HAP-1 (cell line): ENCODE results near the gene TRPM7.
"Not testable (repeated sequence)": the region's sequence is repeated elsewhere in the genome, so short reads cannot be mapped to it uniquely, and the experiment has no call there.

ENCODE experiments used
- DNase-seq, 2 experiments: peaks; one replicate each; pipeline ENCODE4 v3.0.0-alpha.2; 2016 to 2020; ENCODE audit warnings: low spot score in 2 of 2
- H3K27me3 ChIP-seq: fragments of 250-450 bp; sonication (Bioruptor Pico); 2 replicates; pipeline ENCODE4 v1.5.1; 2020; ENCODE audit warnings: low read depth, mild to moderate bottlenecking, moderate library complexity
- H3K36me3 ChIP-seq: fragments of 250-450 bp; sonication (Bioruptor Pico); replicated peaks from 2 replicates; pipeline ENCODE4 v1.5.1; 2020; ENCODE audit warnings: mild to moderate bottlenecking
- H3K4me1 ChIP-seq: fragments of 250-450 bp; sonication (Bioruptor Pico); 2 replicates; pipeline ENCODE4 v1.5.1; 2020; ENCODE audit warnings: mild to moderate bottlenecking
- H3K4me3 ChIP-seq: fragments of 250-450 bp; sonication (Bioruptor Pico); 2 replicates; pipeline ENCODE4 v1.5.1; 2020; ENCODE audit warnings: mild to moderate bottlenecking, moderate library complexity
- H3K9me3 ChIP-seq: fragments of 250-450 bp; sonication (Bioruptor Pico); 2 replicates; pipeline ENCODE4 v1.5.1; 2020; ENCODE audit warnings: mild to moderate bottlenecking, moderate library complexity
- in situ Hi-C: fragments of 300-500 bp; cut with MboI; formaldehyde crosslinking; loops from 3 replicates; pipeline ENCODE4 v1.14.3; 2020; ENCODE audit warnings: low sequenced_read_pairs, inconsistent platforms, mixed read lengths

TRPM7 gene, protein sequence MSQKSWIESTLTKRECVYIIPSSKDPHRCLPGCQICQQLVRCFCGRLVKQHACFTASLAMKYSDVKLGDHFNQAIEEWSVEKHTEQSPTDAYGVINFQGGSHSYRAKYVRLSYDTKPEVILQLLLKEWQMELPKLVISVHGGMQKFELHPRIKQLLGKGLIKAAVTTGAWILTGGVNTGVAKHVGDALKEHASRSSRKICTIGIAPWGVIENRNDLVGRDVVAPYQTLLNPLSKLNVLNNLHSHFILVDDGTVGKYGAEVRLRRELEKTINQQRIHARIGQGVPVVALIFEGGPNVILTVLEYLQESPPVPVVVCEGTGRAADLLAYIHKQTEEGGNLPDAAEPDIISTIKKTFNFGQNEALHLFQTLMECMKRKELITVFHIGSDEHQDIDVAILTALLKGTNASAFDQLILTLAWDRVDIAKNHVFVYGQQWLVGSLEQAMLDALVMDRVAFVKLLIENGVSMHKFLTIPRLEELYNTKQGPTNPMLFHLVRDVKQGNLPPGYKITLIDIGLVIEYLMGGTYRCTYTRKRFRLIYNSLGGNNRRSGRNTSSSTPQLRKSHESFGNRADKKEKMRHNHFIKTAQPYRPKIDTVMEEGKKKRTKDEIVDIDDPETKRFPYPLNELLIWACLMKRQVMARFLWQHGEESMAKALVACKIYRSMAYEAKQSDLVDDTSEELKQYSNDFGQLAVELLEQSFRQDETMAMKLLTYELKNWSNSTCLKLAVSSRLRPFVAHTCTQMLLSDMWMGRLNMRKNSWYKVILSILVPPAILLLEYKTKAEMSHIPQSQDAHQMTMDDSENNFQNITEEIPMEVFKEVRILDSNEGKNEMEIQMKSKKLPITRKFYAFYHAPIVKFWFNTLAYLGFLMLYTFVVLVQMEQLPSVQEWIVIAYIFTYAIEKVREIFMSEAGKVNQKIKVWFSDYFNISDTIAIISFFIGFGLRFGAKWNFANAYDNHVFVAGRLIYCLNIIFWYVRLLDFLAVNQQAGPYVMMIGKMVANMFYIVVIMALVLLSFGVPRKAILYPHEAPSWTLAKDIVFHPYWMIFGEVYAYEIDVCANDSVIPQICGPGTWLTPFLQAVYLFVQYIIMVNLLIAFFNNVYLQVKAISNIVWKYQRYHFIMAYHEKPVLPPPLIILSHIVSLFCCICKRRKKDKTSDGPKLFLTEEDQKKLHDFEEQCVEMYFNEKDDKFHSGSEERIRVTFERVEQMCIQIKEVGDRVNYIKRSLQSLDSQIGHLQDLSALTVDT (N-terminal part only)

DNA sequence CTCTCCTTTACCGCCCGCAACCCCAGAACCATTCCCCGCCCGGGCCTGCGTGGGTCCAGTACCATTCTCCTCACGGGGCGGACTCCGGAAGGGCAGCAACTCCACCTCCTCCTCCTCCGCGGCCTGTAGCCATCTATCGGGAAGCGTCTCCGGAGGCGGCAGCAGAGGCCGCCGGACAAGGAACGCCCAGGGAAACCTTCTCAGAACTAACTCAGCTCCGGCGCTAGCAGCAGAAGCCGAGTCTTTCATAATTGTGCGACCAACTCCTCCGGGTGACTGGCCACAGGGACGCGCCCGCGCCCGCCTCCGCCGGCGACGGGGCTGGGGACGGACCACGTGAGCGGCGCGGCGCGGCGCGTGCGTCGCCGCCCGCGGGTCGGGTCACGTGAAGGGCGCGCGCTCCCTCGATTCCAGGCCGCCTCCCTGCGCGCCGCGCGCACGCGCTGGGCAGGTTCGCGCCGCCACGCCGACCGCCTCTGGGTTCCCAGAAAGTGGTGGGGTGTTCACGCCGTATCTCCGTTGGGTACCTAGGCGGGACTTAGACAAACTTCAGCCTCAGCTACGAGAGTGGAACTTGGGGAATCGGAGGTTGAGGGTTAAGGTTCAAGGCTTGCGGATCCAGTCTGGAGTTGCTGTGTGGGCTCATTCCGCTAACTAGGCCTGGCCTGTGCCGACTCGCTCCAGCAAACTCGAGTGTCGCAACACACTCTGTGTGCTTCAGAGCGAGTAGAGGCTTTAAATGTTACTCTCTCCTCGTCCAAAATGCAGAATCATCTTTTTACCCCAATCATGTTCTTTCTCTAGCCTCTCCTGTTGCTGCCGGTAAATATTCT is at the start of gene TRPM7:
Gene TRPM7 (minus strand): TSS at position 329 of the 833 bp plus-strand sequence. CDS start 264 bp downstream, at position 65.
- peaks cover 19% of the 10 kb centered on the region for H3K4me1 ChIP-seq
- no peaks in the 10 kb centered on the region for H3K27me3 ChIP-seq
- peaks cover 6% of the 10 kb centered on the region for H3K36me3 ChIP-seq
- no peaks in the 10 kb centered on the region for H3K9me3 ChIP-seq
- peak within 1 kb of the TSS; percentile 86 for H3K4me3 ChIP-seq
- DNase-seq, result peak; percentile 81 to 91
- in situ Hi-C loops, result loop anchor here (10.0 kb wide), 1 partner anchor 218 kb away; the partner anchor contains the start of gene AP4E1

DNA sequence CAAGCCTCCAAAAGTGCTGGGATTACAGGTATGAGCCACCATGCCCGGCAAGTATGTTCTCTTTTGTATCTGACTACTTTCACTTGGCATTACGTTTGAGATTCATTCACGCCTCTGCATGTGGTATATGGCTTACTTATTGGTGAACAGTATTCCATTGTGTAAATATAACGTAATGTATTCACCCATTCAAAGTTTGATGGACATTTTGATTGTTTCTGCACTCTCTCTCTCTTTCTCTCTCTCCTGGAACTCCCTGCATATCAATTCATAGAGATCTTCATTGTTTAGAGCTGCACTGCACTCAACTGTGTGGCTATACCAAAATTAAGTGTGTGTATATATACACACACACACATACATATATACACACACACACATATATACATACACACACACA is 48.6 kb upstream of the TRPM7 start:
- H3K4me3 ChIP-seq, result no peak overlapping the region
- no peaks in the 10 kb centered on the region for H3K27me3 ChIP-seq
- in situ Hi-C loops, result no loop called here
- no peaks in the 10 kb centered on the region for H3K9me3 ChIP-seq
- peaks cover 6% of the 10 kb centered on the region for H3K4me1 ChIP-seq
- peak in 1 of 2 experiments; percentile 52 for DNase-seq
- peaks cover 12% of the 10 kb centered on the region for H3K36me3 ChIP-seq

DNA sequence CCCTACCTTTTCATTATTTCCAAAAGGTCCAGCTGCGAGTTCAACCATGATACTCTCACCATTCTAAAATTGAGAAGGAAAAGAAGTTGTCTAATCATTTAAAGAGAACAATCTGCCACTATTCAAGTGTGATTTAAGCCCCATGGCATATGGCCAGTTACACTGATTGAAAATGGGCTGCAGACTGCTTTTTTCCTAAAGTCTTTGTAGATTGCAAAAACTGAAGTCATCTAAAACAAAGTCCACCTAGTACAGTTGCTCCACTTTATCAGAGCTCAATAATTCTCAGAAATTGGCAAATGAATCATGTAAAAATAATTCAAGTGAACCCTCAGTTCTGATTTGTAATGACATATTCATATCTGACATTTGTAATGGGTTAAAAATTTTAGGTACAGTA is 39.7 kb upstream of the TRPM7 start:
- in situ Hi-C loops, result no loop called here

DNA sequence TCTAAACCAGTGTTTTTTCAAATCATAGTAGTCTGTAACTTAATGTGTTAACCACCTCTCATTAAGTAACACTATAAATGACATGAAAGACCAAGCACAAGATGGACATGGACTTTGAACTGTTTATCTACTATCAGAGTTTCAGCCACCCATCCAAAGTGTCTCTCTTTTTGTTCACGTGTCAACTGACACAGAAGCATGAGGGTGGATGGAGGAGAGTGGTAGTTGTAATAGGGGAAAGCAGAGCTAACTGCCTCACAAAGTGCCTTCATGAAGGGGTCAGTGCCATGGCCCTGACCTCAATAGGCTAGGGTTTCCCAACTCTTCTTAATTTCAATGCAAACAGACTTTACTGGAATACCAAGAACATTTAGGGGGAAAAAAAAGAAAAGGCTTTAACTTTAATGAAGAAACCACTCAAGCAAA is 32.1 kb upstream of the TRPM7 start:
- in situ Hi-C loops, result no loop called here
- Histone ChIP-seq H3K4me3 (no peak overlapping the region), H3K4me1 (peaks cover 4% of the 10 kb centered on the region), H3K36me3 (peaks cover 7% of the 10 kb centered on the region; the same call in 1 of the 2 replicates), H3K27me3 (no peaks in the 10 kb centered on the region), H3K9me3 (no peaks in the 10 kb centered on the region)
- no peak for DNase-seq

More for the DNA sequence above, 39.7 kb upstream of the TRPM7 start:
- Histone ChIP-seq H3K4me3 (no peak overlapping the region), H3K36me3 (peaks cover 9% of the 10 kb centered on the region), H3K4me1 (peaks cover 8% of the 10 kb centered on the region), H3K9me3 (no peaks in the 10 kb centered on the region), H3K27me3 (no peaks in the 10 kb centered on the region)
- no peak for DNase-seq

DNA sequence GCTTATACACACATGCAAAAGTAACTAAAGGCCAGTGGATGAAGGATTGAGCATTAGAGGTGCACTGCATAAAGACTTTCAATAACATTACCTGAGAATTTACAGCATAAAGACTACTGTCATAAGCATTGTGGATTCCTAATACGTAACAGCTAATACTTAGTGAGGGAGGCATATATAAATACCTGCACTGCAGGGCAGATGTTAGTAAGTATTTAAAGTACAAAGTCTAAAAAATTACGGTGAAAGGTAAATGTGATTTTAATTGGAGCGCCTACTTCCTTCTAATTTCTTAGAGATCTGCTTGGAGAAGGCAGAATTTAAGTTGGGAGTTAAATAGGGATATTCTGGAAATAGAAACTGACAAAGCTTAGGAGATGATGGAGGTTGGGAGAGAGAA is 25.4 kb upstream of the TRPM7 start:
- Histone ChIP-seq H3K36me3 (no peaks in the 10 kb centered on the region), H3K4me3 (no peak overlapping the region), H3K27me3 (no peaks in the 10 kb centered on the region), H3K4me1 (peaks cover 4% of the 10 kb centered on the region), H3K9me3 (no peaks in the 10 kb centered on the region)
- in situ Hi-C loops, result no loop called here
- no peak for DNase-seq

DNA sequence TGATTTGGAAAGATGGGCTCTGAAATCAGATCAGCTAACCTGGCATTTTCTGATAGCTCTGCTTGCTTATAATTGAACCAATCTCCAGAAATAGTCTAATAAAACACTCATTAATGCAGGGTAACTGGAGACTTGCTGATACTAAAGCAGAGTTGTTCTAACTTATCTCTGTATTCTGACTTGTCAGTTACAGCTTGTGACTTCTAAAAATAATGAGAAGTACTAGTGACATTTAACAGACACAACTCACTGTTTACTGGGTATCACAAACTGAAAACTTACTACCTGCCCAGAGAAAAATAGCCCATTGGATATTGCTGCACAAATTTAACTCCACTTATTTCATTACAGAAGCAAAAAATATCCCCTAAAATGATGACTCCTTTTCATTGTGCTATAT is 24.0 kb upstream of the TRPM7 start:
- no peaks in the 10 kb centered on the region for H3K9me3 ChIP-seq
- no peaks in the 10 kb centered on the region for H3K36me3 ChIP-seq
- H3K4me3 ChIP-seq, result no peak overlapping the region
- DNase-seq, result no peak
- in situ Hi-C loops, result no loop called here
- no peaks in the 10 kb centered on the region for H3K4me1 ChIP-seq
- H3K27me3 ChIP-seq, result no peaks in the 10 kb centered on the region

DNA sequence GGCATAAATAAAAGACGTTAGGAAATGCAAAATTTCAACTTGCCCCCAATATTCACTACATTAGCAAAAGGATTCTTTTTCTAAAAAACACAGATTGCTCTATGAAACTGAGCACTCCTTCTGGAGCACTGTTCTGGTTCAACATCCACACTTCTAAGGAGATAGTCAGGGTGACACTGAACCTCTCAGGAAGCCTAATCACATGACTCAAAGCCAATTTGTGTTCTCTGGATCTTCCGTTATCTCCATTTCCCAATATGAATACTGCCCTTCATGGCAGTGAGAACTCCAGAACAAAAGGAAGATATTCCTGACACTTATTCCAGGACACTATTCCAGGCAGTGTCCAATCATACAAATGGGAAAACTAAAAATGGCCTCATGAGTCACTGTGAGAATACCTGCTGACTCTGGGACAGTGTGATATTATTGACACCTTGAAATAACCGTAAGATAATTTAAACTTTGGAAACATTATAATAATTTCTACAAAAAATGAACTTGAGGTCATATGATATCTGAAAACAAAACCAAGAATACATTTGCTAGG is 21.4 kb upstream of the TRPM7 start:
- no peaks in the 10 kb centered on the region for H3K9me3 ChIP-seq
- H3K4me3 ChIP-seq, result no peak overlapping the region
- no peaks in the 10 kb centered on the region for H3K36me3 ChIP-seq
- in situ Hi-C loops, result no loop called here
- H3K4me1 ChIP-seq, result no peaks in the 10 kb centered on the region
- no peaks in the 10 kb centered on the region for H3K27me3 ChIP-seq
- DNase-seq, result no peak

DNA sequence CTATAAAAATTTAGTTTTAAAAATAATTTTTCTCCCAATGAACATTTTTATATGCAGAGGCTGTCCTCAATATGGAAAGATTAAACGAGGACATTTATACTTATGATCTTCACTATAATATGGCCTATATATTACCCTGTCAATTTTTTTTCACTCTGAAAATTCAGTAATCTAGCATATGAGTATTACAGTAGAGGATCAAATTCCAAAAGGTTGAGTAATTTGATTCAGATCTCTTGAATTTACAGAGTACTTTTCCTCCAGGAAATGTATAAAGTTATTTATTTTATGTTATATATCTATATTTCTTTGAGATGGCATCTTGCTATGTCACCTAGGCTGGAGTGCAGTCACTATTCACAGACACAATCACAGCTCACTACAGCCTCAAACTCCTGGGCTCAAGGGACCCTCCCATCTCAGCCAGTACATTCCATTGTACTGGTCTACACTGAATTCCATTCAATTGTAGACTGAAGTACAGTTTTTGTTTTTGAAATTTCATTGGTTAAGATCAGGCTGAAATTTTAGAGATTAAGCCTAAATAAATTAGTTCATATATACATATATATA is 16.3 kb upstream of the TRPM7 start:
- Histone ChIP-seq H3K4me1 (peaks cover 1% of the 10 kb centered on the region; the same call in 1 of the 2 replicates), H3K36me3 (no peaks in the 10 kb centered on the region), H3K9me3 (no peaks in the 10 kb centered on the region), H3K4me3 (no peak overlapping the region), H3K27me3 (no peaks in the 10 kb centered on the region)
- in situ Hi-C loops, result no loop called here
- no peak for DNase-seq

DNA sequence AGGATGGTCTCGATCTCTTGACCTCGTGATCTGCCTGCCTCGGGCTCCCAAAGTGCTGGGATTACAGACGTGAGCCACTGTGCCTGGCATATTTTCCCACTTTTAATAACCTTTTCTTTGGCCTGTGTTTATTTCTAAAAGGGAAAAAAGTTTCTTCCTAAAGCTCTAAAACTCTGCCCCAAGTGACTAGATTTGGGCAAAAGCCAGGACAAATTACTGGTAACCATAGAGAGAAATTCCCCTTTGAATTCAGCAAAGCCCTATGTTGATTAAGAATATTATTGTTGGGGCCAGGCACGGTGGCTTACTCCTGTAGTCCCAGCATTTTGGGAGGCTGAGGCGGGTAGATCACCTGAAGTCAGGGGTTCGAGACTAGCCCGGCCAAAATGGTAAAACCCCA is 11.5 kb upstream of the TRPM7 start:
- peaks cover 24% of the 10 kb centered on the region for H3K4me1 ChIP-seq
- no peaks in the 10 kb centered on the region for H3K9me3 ChIP-seq
- no peak overlapping the region for H3K4me3 ChIP-seq
- in situ Hi-C loops, result no loop called here
- DNase-seq, result no peak
- no peaks in the 10 kb centered on the region for H3K27me3 ChIP-seq
- H3K36me3 ChIP-seq, result no peaks in the 10 kb centered on the region

DNA sequence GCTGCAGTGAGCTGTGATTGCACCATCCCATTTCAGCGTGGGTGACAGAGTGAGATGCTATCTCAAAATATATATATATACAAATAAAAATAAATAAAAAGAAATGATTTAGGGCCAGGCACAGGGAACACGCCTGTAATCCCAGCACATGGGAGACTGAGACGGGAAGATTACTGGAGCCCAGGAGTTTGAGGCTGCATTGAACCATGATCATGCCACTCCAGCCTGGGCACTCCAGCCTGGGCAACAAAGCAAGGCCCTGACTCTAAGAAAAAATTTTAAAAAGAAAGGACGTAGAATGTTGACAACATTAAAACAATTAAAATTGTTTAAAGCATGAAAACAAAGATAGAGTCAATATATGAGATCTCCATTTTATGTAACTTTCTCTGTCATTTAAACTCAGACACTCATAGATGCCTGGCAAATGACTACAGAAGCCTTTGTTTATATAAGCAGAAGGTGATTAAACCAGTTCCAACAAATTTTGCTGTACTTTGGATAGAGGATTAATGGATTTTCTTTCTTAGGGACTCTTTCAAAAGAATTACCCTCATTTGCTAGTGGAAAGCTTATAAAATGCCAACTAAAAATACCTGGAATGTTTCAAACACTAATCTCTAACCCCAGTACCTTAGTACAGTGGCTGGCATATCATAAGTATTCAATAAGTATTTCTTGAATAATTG is 10.7 kb upstream of the TRPM7 start:
- Histone ChIP-seq H3K27me3 (no peaks in the 10 kb centered on the region), H3K9me3 (no peaks in the 10 kb centered on the region), H3K4me3 (no peak overlapping the region), H3K4me1 (peaks cover 24% of the 10 kb centered on the region), H3K36me3 (no peaks in the 10 kb centered on the region)
- DNase-seq, result peak in 1 of 2 experiments; percentile 72
- in situ Hi-C loops, result no loop called here

DNA sequence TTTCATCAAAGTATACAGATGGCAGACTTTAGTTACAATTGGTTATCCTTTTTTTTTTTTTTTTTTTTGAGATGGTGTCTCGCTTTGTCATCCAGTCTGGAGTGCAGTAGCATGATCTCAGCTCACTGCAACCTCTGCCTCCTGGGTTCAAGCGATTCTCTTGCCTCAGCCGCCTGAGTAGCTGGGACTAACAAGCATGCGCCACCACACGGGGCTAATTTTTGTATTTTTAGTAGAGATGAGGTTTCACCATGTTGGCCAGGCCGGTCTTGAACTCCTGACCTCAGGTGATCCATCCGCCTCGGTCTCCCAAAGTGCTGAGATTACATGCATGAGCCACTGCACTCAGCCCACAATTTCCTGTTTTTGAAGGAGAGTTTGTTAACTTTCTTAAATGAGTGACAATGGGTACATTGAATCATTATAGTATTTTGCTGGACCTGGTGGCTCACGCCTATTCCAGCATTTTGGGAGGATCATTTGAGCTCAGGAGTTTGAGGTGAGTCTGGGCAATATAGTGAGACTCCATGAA is 8.1 kb upstream of the TRPM7 start:
- H3K4me3 ChIP-seq, H3K27me3 ChIP-seq, in situ Hi-C loops, DNase-seq, H3K9me3 ChIP-seq, H3K36me3 ChIP-seq: not testable (repeated sequence)
- H3K4me1 ChIP-seq, result peaks cover 24% of the 10 kb centered on the region
